ENCODE measurements around the gene CORO1C. TPM values are rescaled to one million over a fixed set of nuclear protein-coding genes. Genes with fewer than 3 reads are reported as not detected.
"Not testable (repeated sequence)": the region's sequence is repeated elsewhere in the genome, so short reads cannot be mapped to it uniquely, and the experiment has no call there.

The CORO1C gene
- total and polyA plus RNA-seq, 2 donors (not counting 3 experiments of a cell fraction or from before 2014, with no cell fraction given) = 150 to 240 TPM

DNA sequence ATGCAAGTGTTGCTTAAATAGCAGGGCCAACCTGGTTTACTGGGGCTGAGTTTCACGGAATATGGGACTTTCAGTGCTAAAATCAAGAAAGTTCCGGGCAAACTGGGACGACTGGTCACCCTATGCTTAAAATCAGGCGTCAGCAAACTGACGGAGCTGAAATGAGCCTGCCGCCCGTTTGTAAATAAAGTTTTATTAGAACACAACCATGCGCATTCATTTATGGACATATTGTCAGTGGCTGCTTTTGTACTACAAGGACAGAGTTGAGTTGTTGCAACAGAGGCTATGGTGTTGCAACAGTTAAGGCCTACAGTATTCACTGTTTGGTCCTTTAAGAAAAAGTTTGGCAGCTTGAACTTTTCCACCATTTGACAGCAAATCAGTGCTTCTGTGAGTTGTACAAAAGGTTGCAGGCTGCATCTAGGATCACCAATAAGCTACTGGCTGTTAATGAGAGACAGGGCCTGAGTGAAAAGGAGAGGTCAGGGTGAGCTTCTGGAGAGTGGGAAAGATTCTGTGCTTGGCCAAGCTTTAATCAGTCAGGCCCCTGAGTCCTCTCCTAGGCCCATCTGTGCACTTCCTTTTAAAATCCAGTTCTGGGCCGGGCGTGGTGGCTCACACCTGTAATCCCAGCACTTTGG is 111.0 kb downstream of the CORO1C start:
- Histone ChIP-seq H3K9me1 (replicated peaks; ENCODE audit: control insufficient read depth, extremely low read depth, insufficient read depth, low read length) (no peaks in the 10 kb centered on the region), H3K27me3 (ENCODE audit: control insufficient read depth in 2 of 2, insufficient read depth in 2 of 2, low read length in 2 of 2) (no peaks in the 10 kb centered on the region), H3K9me3 (replicated peaks; ENCODE audit: control insufficient read depth, insufficient read depth, low read length) (no peaks in the 10 kb centered on the region), H3K4me2 (ENCODE audit: insufficient read depth, low read length) (no peak overlapping the region), H3K4me1 (ENCODE audit: control insufficient read depth, extremely low read depth, insufficient read depth, low read length) (peaks cover 13% of the 10 kb centered on the region), H4K20me1 (replicated peaks; ENCODE audit: control insufficient read depth, extremely low read depth, insufficient read depth, low read length) (no peaks in the 10 kb centered on the region), H3K27ac (ENCODE audit: insufficient read depth, low read depth, low read length) (no peak overlapping the region), H3K9ac (replicated peaks; ENCODE audit: extremely low read depth, insufficient read depth, low read length) (no peak overlapping the region), H3K4me3 (replicated peaks in 1 of 3; ENCODE audit: insufficient read depth in 1 of 3, low read depth in 1 of 3, low read length in 3 of 3) (no peak overlapping the region), H3K36me3 (ENCODE audit: control insufficient read depth in 2 of 2, extremely low read depth in 1 of 2, insufficient read depth in 2 of 2, low read length in 2 of 2) (no peaks in the 10 kb centered on the region), H3K79me2 (ENCODE audit: control insufficient read depth, insufficient read depth, low read length) (no peaks in the 10 kb centered on the region), H2AFZ (ENCODE audit: low read depth, low read length) (no peak overlapping the region)
- dilution Hi-C loops (cut with MboI; ENCODE audit: extremely low pct_ligation_motif_present, low sequenced_read_pairs) (no loop called here), intact Hi-C loops (cut with micrococcal nuclease) (no loop called here)
- no TSS peak for BruUV-seq (replicated peaks)
- POLR2A ChIA-PET = no interaction called here
- TF ChIP-seq POLR2A (IDR thresholded peaks at IDR 0.05; ENCODE audit: low read depth, low read length) (no peak), EZH2 (IDR thresholded peaks at IDR 0.05; ENCODE audit: borderline replicate concordance, low read depth, low read length, severe bottlenecking) (no peak), FOS (IDR thresholded peaks at IDR 0.05; ENCODE audit: borderline replicate concordance, insufficient read depth, low read length) (no peak), POLR2AphosphoS5 (IDR thresholded peaks at IDR 0.05; ENCODE audit: insufficient read depth, low read depth, low read length) (no peak), GATA2 (IDR thresholded peaks at IDR 0.05; ENCODE audit: insufficient read depth, insufficient read length, low read depth, low read length) (no peak)
- no peak for DNase-seq (ENCODE audit: low read depth, low spot score)
- no peak for FAIRE-seq
- CTCF ChIA-PET = interaction anchor here (0.7 to 4.3 kb wide), 7 partner anchors 12 to 473 kb away, joined by 3 to 48 read pairs (median 3); partner anchors contain the start of gene ALKBH2

DNA sequence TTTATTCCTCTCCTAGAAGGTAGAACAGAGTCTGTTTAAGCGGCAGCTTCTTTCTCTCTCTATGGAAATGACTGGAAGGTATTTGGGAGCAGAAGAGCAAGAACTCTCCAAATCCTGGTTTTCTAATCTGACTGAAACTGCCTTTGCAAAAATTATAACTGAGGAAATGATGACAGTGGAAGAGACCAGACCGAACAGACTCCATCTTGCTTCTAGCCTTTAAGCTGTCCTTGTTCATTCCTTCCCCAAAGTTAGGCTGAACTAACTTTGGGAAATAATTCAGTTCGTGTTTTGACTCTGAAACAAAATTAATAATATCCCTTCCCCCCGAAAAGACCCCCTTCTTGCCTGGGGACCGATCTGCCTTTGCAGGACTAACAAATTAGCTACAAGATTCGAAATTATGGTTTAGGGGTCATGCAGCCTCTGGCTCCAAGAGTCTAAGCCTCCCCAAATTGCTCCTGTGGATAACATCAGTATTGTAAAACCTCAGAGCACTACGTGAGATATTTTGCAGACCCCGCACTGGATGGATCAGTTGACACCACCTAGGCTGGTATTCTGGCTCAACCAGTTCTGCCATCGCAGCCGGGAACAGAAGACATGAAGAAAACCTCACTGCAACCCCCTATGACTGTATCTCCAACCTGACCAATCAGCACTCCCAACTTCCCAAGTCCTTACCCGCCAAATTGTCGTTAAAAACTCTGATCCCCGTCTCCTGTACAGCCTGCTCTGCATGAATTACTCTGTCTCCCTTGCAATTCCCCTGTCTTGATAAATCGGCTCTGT is 111.8 kb downstream of the CORO1C start:
- DNase-seq (ENCODE audit: low read depth, low spot score) (no peak), FAIRE-seq (peak; percentile 15)
- no TSS peak for BruUV-seq (replicated peaks)
- intact Hi-C loops (cut with micrococcal nuclease) = loop anchor here (2.0 to 5.0 kb wide), 2 partner anchors 45 to 102 kb away; partner anchors contain the start of gene FICD
- TF ChIP-seq JUN (IDR thresholded peaks at IDR 0.05; ENCODE audit: borderline replicate concordance, insufficient read depth, insufficient read length, low read depth) (no peak), MYC (IDR thresholded peaks at IDR 0.05; ENCODE audit: low read depth, low read length) (no peak), POLR2AphosphoS5 (IDR thresholded peaks at IDR 0.05; ENCODE audit: insufficient read depth, low read depth, low read length) (no peak), GATA2 (IDR thresholded peaks at IDR 0.05; ENCODE audit: insufficient read depth, insufficient read length, low read depth, low read length) (no peak), POLR2A (IDR thresholded peaks at IDR 0.05; ENCODE audit: low read depth, low read length) (no peak)
- TF ChIP-seq, protein P1, sequence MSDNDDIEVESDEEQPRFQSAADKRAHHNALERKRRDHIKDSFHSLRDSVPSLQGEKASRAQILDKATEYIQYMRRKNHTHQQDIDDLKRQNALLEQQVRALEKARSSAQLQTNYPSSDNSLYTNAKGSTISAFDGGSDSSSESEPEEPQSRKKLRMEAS (IDR thresholded peaks at IDR 0.05; ENCODE audit: insufficient read depth, insufficient read length) = no peak
- no peaks in the 10 kb centered on the region for H3K9me1 ChIP-seq (replicated peaks; ENCODE audit: control insufficient read depth, extremely low read depth, insufficient read depth, low read length)
- no peaks in the 10 kb centered on the region for H4K20me1 ChIP-seq (replicated peaks; ENCODE audit: control insufficient read depth, extremely low read depth, insufficient read depth, low read length)
- no peaks in the 10 kb centered on the region for H3K36me3 ChIP-seq (ENCODE audit: control insufficient read depth in 2 of 2, extremely low read depth in 1 of 2, insufficient read depth in 2 of 2, low read length in 2 of 2)
- no peak overlapping the region for H3K27ac ChIP-seq (ENCODE audit: insufficient read depth, low read depth, low read length)
- H3K4me1 ChIP-seq (ENCODE audit: control insufficient read depth, extremely low read depth, insufficient read depth, low read length) = peaks cover 13% of the 10 kb centered on the region
- no peaks in the 10 kb centered on the region for H3K79me2 ChIP-seq (ENCODE audit: control insufficient read depth, insufficient read depth, low read length)
- ChIA-PET CTCF (interaction anchor here (1.0 to 6.3 kb wide), 18 partner anchors 9 to 473 kb away, joined by 3 to 86 read pairs (median 12); partner anchors contain the start of genes ALKBH2, ISCU and SELPLG), POLR2A (no interaction called here)
- dilution Hi-C loops (cut with MboI; ENCODE audit: extremely low pct_ligation_motif_present, low sequenced_read_pairs) = no loop called here
- no peak overlapping the region for H3K9ac ChIP-seq (replicated peaks; ENCODE audit: extremely low read depth, insufficient read depth, low read length)
- no peaks in the 10 kb centered on the region for H3K9me3 ChIP-seq (replicated peaks; ENCODE audit: control insufficient read depth, insufficient read depth, low read length)
- no peak overlapping the region for H3K4me3 ChIP-seq (replicated peaks in 1 of 3; ENCODE audit: insufficient read depth in 1 of 3, low read depth in 1 of 3, low read length in 3 of 3)
- no peaks in the 10 kb centered on the region for H3K27me3 ChIP-seq (ENCODE audit: control insufficient read depth in 2 of 2, insufficient read depth in 2 of 2, low read length in 2 of 2)
- no peak overlapping the region for H2AFZ ChIP-seq (ENCODE audit: low read depth, low read length)
- no peak overlapping the region for H3K4me2 ChIP-seq (ENCODE audit: insufficient read depth, low read length)

DNA sequence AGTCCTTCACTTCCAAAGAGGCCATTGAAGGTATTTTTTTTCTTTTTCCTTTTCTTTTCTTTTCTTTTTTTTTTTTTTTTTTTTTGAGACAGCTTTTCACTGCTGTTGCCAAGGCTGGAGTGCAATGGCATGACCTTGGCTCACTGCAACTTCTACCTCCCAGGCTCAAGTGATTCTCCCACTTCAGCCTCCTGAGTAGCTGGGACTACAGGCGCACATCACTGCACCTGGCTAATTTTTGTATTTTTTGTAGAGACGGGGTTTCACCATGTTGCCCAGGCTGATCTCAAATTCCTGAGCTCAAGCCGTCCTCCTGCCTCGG is 112.4 kb downstream of the CORO1C start:
- H3K79me2 ChIP-seq (ENCODE audit: control insufficient read depth, insufficient read depth, low read length); H3K27me3 ChIP-seq (ENCODE audit: control insufficient read depth in 2 of 2, insufficient read depth in 2 of 2, low read length in 2 of 2); FAIRE-seq; H3K9me1 ChIP-seq (replicated peaks; ENCODE audit: control insufficient read depth, extremely low read depth, insufficient read depth, low read length); H3K9me3 ChIP-seq (replicated peaks; ENCODE audit: control insufficient read depth, insufficient read depth, low read length); DNase-seq (ENCODE audit: low read depth, low spot score); H3K4me3 ChIP-seq (replicated peaks in 1 of 3; ENCODE audit: insufficient read depth in 1 of 3, low read depth in 1 of 3, low read length in 3 of 3); BruUV-seq (replicated peaks); H3K4me2 ChIP-seq (ENCODE audit: insufficient read depth, low read length); H3K36me3 ChIP-seq (ENCODE audit: control insufficient read depth in 2 of 2, extremely low read depth in 1 of 2, insufficient read depth in 2 of 2, low read length in 2 of 2); POLR2A ChIA-PET; H4K20me1 ChIP-seq (replicated peaks; ENCODE audit: control insufficient read depth, extremely low read depth, insufficient read depth, low read length); H2AFZ ChIP-seq (ENCODE audit: low read depth, low read length); dilution Hi-C loops (cut with MboI; ENCODE audit: extremely low pct_ligation_motif_present, low sequenced_read_pairs); H3K9ac ChIP-seq (replicated peaks; ENCODE audit: extremely low read depth, insufficient read depth, low read length); H3K27ac ChIP-seq (ENCODE audit: insufficient read depth, low read depth, low read length): not testable (repeated sequence)
- CTCF ChIA-PET = interaction anchor here (1.1 to 6.3 kb wide), 20 partner anchors 10 to 332 kb away, joined by 3 to 86 read pairs (median 9); partner anchors contain the start of genes ISCU and SELPLG
- H3K4me1 ChIP-seq (ENCODE audit: control insufficient read depth, extremely low read depth, insufficient read depth, low read length) = peaks cover 13% of the 10 kb centered on the region
- intact Hi-C loops (cut with micrococcal nuclease) = loop anchor here (1.0 to 5.0 kb wide), 5 partner anchors 46 to 184 kb away; partner anchors contain the start of gene FICD

Data from endothelial cell of umbilical vein (primary cell).